ENCODE data around the gene LDLRAD4.
A peak's percentile ranks its signal among the peaks of the same experiment; 100 is the strongest.

LDLRAD4 gene

GRCh38 chr18:13430663-13431062 lies 212.1 kb downstream of the LDLRAD4 start:
- DNase-seq (ENCODE audit: low read depth in 2 of 2): no peak

GRCh38 chr18:13431886-13432285 lies 213.3 kb downstream of the LDLRAD4 start:
- no peak for DNase-seq (ENCODE audit: low read depth in 2 of 2)

GRCh38 chr18:13433125-13433524 lies 214.6 kb downstream of the LDLRAD4 start:
- no peak for DNase-seq (ENCODE audit: low read depth in 2 of 2)

- no peak for DNase-seq (ENCODE audit: low read depth in 2 of 2)
These were observed 215.1 kb downstream of the LDLRAD4 start for GRCh38 chr18:13433685-13434084.

GRCh38 chr18:13434854-13435253 lies 216.3 kb downstream of the LDLRAD4 start:
- no peak for DNase-seq (ENCODE audit: low read depth in 2 of 2)

GRCh38 chr18:13435586-13436333 lies 217.2 kb downstream of the LDLRAD4 start:
- peak; percentile 20 to 29 for DNase-seq (ENCODE audit: low read depth in 2 of 2)

- no peak for DNase-seq (ENCODE audit: low read depth in 2 of 2)
These were observed 218.0 kb downstream of the LDLRAD4 start for GRCh38 chr18:13436576-13436975.

GRCh38 chr18:13437034-13437433 lies 218.5 kb downstream of the LDLRAD4 start:
- DNase-seq (ENCODE audit: low read depth in 2 of 2): no peak

- DNase-seq (ENCODE audit: low read depth in 2 of 2): no peak
These were observed 219.4 kb downstream of the LDLRAD4 start for GRCh38 chr18:13437796-13438506.

GRCh38 chr18:13438507-13439056 lies 220.0 kb downstream of the LDLRAD4 start:
- no peak for DNase-seq (ENCODE audit: low read depth in 2 of 2)

GRCh38 chr18:13439461-13439860 lies 220.9 kb downstream of the LDLRAD4 start:
- DNase-seq (ENCODE audit: low read depth in 2 of 2): no peak

GRCh38 chr18:13440277-13441248 lies 222.0 kb downstream of the LDLRAD4 start:
- DNase-seq (ENCODE audit: low read depth in 2 of 2): no peak

GRCh38 chr18:13441736-13442135 lies 223.2 kb downstream of the LDLRAD4 start:
- DNase-seq (ENCODE audit: low read depth in 2 of 2): no peak

- no peak for DNase-seq (ENCODE audit: low read depth in 2 of 2)
These were observed 223.9 kb downstream of the LDLRAD4 start for GRCh38 chr18:13442451-13442850.

GRCh38 chr18:13443552-13443951 lies 225.0 kb downstream of the LDLRAD4 start:
- DNase-seq (ENCODE audit: low read depth in 2 of 2): no peak

GRCh38 chr18:13444430-13445240 lies 226.1 kb downstream of the LDLRAD4 start:
- no peak for DNase-seq (ENCODE audit: low read depth in 2 of 2)

- DNase-seq (ENCODE audit: low read depth in 2 of 2): no peak
These were observed 226.8 kb downstream of the LDLRAD4 start for GRCh38 chr18:13445241-13445897.

GRCh38 chr18:13446024-13446423 lies 227.5 kb downstream of the LDLRAD4 start:
- DNase-seq (ENCODE audit: low read depth in 2 of 2): no peak

GRCh38 chr18:13446610-13447461 lies 228.3 kb downstream of the LDLRAD4 start:
- DNase-seq (ENCODE audit: low read depth in 2 of 2): no peak
